ENCODE data around the gene STX4.

Gene STX4

GRCh38 chr16:31077592-31078396 is 44.4 kb downstream of the STX4 start:
- no peak for DNase-seq
- Histone ChIP-seq H3K36me3 (ENCODE audit: control insufficient read depth, insufficient read depth, low read length) (peaks cover 53% of the 10 kb centered on the region), H3K27me3 (replicated peaks; ENCODE audit: control insufficient read depth, insufficient read depth, low read length, poor library complexity, severe bottlenecking) (no peaks in the 10 kb centered on the region), H3K4me1 (ENCODE audit: control insufficient read depth, insufficient read depth, low read length, poor library complexity, severe bottlenecking) (peaks cover 7% of the 10 kb centered on the region), H3K4me3 (ENCODE audit: insufficient read depth, low read depth, low read length, poor library complexity, severe bottlenecking) (no peak overlapping the region), H3K9me3 (ENCODE audit: control insufficient read depth, low read length) (no peaks in the 10 kb centered on the region), H3K27ac (ENCODE audit: insufficient read depth, low read length, poor library complexity, severe bottlenecking) (no peak overlapping the region)

- DNase-seq: no peak
- Histone ChIP-seq H3K36me3 (ENCODE audit: control insufficient read depth, insufficient read depth, low read length) (peaks cover 53% of the 10 kb centered on the region), H3K4me1 (ENCODE audit: control insufficient read depth, insufficient read depth, low read length, poor library complexity, severe bottlenecking) (peaks cover 4% of the 10 kb centered on the region)
Measured at GRCh38 chr16:31078597-31079341, 45.4 kb downstream of the STX4 start.

GRCh38 chr16:31079342-31079944 is 46.1 kb downstream of the STX4 start:
- DNase-seq: no peak
- Histone ChIP-seq H3K27me3 (replicated peaks; ENCODE audit: control insufficient read depth, insufficient read depth, low read length, poor library complexity, severe bottlenecking) (no peaks in the 10 kb centered on the region), H3K9me3 (ENCODE audit: control insufficient read depth, low read length) (no peaks in the 10 kb centered on the region), H3K36me3 (ENCODE audit: control insufficient read depth, insufficient read depth, low read length) (peaks cover 60% of the 10 kb centered on the region), H3K4me1 (ENCODE audit: control insufficient read depth, insufficient read depth, low read length, poor library complexity, severe bottlenecking) (peaks cover 4% of the 10 kb centered on the region), H3K27ac (ENCODE audit: insufficient read depth, low read length, poor library complexity, severe bottlenecking) (no peak overlapping the region), H3K4me3 (ENCODE audit: insufficient read depth, low read depth, low read length, poor library complexity, severe bottlenecking) (no peak overlapping the region)

More at GRCh38 chr16:31078597-31079341, 45.4 kb downstream of the STX4 start:
- Histone ChIP-seq H3K27ac (ENCODE audit: insufficient read depth, low read length, poor library complexity, severe bottlenecking) (no peak overlapping the region), H3K4me3 (ENCODE audit: insufficient read depth, low read depth, low read length, poor library complexity, severe bottlenecking) (no peak overlapping the region), H3K9me3 (ENCODE audit: control insufficient read depth, low read length) (no peaks in the 10 kb centered on the region), H3K27me3 (replicated peaks; ENCODE audit: control insufficient read depth, insufficient read depth, low read length, poor library complexity, severe bottlenecking) (no peaks in the 10 kb centered on the region)

- Histone ChIP-seq H3K27ac (ENCODE audit: insufficient read depth, low read length, poor library complexity, severe bottlenecking) (no peak overlapping the region), H3K9me3 (ENCODE audit: control insufficient read depth, low read length) (no peaks in the 10 kb centered on the region), H3K36me3 (ENCODE audit: control insufficient read depth, insufficient read depth, low read length) (peaks cover 61% of the 10 kb centered on the region), H3K4me1 (ENCODE audit: control insufficient read depth, insufficient read depth, low read length, poor library complexity, severe bottlenecking) (no peaks in the 10 kb centered on the region), H3K4me3 (ENCODE audit: insufficient read depth, low read depth, low read length, poor library complexity, severe bottlenecking) (no peak overlapping the region), H3K27me3 (replicated peaks; ENCODE audit: control insufficient read depth, insufficient read depth, low read length, poor library complexity, severe bottlenecking) (no peaks in the 10 kb centered on the region)
- no peak for DNase-seq
Measured at GRCh38 chr16:31080035-31080629, 46.8 kb downstream of the STX4 start.

GRCh38 chr16:31080756-31081419 is 47.5 kb downstream of the STX4 start:
- Histone ChIP-seq H3K4me1 (ENCODE audit: control insufficient read depth, insufficient read depth, low read length, poor library complexity, severe bottlenecking) (no peaks in the 10 kb centered on the region), H3K9me3 (ENCODE audit: control insufficient read depth, low read length) (no peaks in the 10 kb centered on the region), H3K27ac (ENCODE audit: insufficient read depth, low read length, poor library complexity, severe bottlenecking) (no peak overlapping the region), H3K36me3 (ENCODE audit: control insufficient read depth, insufficient read depth, low read length) (peaks cover 61% of the 10 kb centered on the region), H3K4me3 (ENCODE audit: insufficient read depth, low read depth, low read length, poor library complexity, severe bottlenecking) (no peak overlapping the region), H3K27me3 (replicated peaks; ENCODE audit: control insufficient read depth, insufficient read depth, low read length, poor library complexity, severe bottlenecking) (no peaks in the 10 kb centered on the region)
- no peak for DNase-seq

GRCh38 chr16:31081428-31082351 is 48.3 kb downstream of the STX4 start:
- no peak for DNase-seq
- no peaks in the 10 kb centered on the region for H3K27me3 ChIP-seq (replicated peaks; ENCODE audit: control insufficient read depth, insufficient read depth, low read length, poor library complexity, severe bottlenecking)
- no peak overlapping the region for H3K4me3 ChIP-seq (ENCODE audit: insufficient read depth, low read depth, low read length, poor library complexity, severe bottlenecking)
- no peaks in the 10 kb centered on the region for H3K9me3 ChIP-seq (ENCODE audit: control insufficient read depth, low read length)
- no peak overlapping the region for H3K27ac ChIP-seq (ENCODE audit: insufficient read depth, low read length, poor library complexity, severe bottlenecking)
- H3K36me3 ChIP-seq (ENCODE audit: control insufficient read depth, insufficient read depth, low read length): peaks cover 57% of the 10 kb centered on the region
- no peaks in the 10 kb centered on the region for H3K4me1 ChIP-seq (ENCODE audit: control insufficient read depth, insufficient read depth, low read length, poor library complexity, severe bottlenecking)

GRCh38 chr16:31082368-31083045 is 49.1 kb downstream of the STX4 start:
- no peak for DNase-seq
- Histone ChIP-seq H3K36me3 (ENCODE audit: control insufficient read depth, insufficient read depth, low read length) (peaks cover 49% of the 10 kb centered on the region), H3K9me3 (ENCODE audit: control insufficient read depth, low read length) (no peaks in the 10 kb centered on the region), H3K27me3 (replicated peaks; ENCODE audit: control insufficient read depth, insufficient read depth, low read length, poor library complexity, severe bottlenecking) (no peaks in the 10 kb centered on the region), H3K4me3 (ENCODE audit: insufficient read depth, low read depth, low read length, poor library complexity, severe bottlenecking) (no peak overlapping the region), H3K27ac (ENCODE audit: insufficient read depth, low read length, poor library complexity, severe bottlenecking) (no peak overlapping the region), H3K4me1 (ENCODE audit: control insufficient read depth, insufficient read depth, low read length, poor library complexity, severe bottlenecking) (no peaks in the 10 kb centered on the region)

GRCh38 chr16:31083081-31083480 is 49.7 kb downstream of the STX4 start:
- H3K4me1 ChIP-seq (ENCODE audit: control insufficient read depth, insufficient read depth, low read length, poor library complexity, severe bottlenecking): no peaks in the 10 kb centered on the region
- H3K27me3 ChIP-seq (replicated peaks; ENCODE audit: control insufficient read depth, insufficient read depth, low read length, poor library complexity, severe bottlenecking): no peaks in the 10 kb centered on the region
- no peak overlapping the region for H3K4me3 ChIP-seq (ENCODE audit: insufficient read depth, low read depth, low read length, poor library complexity, severe bottlenecking)
- no peak overlapping the region for H3K27ac ChIP-seq (ENCODE audit: insufficient read depth, low read length, poor library complexity, severe bottlenecking)
- no peaks in the 10 kb centered on the region for H3K9me3 ChIP-seq (ENCODE audit: control insufficient read depth, low read length)
- DNase-seq: no peak
- H3K36me3 ChIP-seq (ENCODE audit: control insufficient read depth, insufficient read depth, low read length): peaks cover 43% of the 10 kb centered on the region

All from effector memory CD4-positive, alpha-beta T cell (primary cell).